SJCRH30 (cell line): ENCODE results near the gene MRPL37. TPM values are rescaled to one million over a fixed set of nuclear protein-coding genes. Genes with fewer than 3 reads are reported as not detected.
"Not testable (repeated sequence)": the region's sequence is repeated elsewhere in the genome, so short reads cannot be mapped to it uniquely, and the experiment has no call there.

ENCODE experiments used
- DNase-seq, 2 experiments: peaks; one replicate each; pipeline ENCODE4 v3.0.0-alpha.2; 2015 to 2020
- H3K27ac ChIP-seq: fragments of 250-450 bp; sonication (Bioruptor Pico); 2 replicates; pipeline ENCODE4 v1.5.1; 2020; ENCODE audit warnings: mild to moderate bottlenecking, moderate library complexity
- H3K27me3 ChIP-seq: fragments of 250-450 bp; sonication (Bioruptor Pico); 2 replicates; pipeline ENCODE4 v1.5.1; 2020; ENCODE audit warnings: mild to moderate bottlenecking, moderate library complexity
- H3K36me3 ChIP-seq: fragments of 250-450 bp; sonication (Bioruptor Pico); 2 replicates; pipeline ENCODE4 v1.5.1; 2020; ENCODE audit warnings: mild to moderate bottlenecking, moderate library complexity
- H3K4me1 ChIP-seq: fragments of 250-450 bp; sonication (Bioruptor Pico); 2 replicates; pipeline ENCODE4 v1.5.1; 2020; ENCODE audit warnings: mild to moderate bottlenecking, moderate library complexity
- H3K4me3 ChIP-seq: fragments of 250-450 bp; sonication (Bioruptor Pico); 2 replicates; pipeline ENCODE4 v1.5.1; 2020; ENCODE audit warnings: mild to moderate bottlenecking, moderate library complexity
- H3K9me3 ChIP-seq: fragments of 250-450 bp; sonication (Bioruptor Pico); replicated peaks from 2 replicates; pipeline ENCODE4 v1.5.1; 2020; ENCODE audit warnings: mild to moderate bottlenecking, moderate library complexity
- total RNA-seq: library from RNA; depleted of rRNA; stranded (reverse); fragments of >200 nt; shearing (Covaris generic); gene quantifications from 2 replicates; pipeline ENCODE4 v1.2.3, GENCODE V29; 2014

Gene MRPL37
- total RNA-seq, 1 experiment from 2014 or later: 139 TPM

DNA sequence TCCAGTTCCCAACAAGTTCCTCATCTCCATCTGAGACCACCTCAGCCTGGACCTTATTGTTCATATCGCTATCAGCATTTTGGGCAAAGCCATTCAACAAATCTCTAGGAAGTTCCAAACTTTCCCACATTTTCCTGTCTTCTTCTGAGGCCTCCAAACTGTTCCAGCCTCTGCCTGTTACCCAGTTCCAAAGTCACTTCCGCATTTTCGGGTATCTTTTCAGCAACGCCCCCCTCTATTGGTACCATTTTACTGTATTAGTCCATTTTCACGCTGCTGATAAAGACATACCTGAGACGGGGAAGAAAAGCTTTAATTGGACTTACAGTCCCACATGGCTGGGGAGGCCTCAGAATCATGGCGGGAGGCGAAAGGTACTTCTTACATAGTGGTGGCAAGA is 33.6 kb upstream of the MRPL37 start:
- H3K27ac ChIP-seq, H3K4me3 ChIP-seq, H3K4me1 ChIP-seq, H3K27me3 ChIP-seq, DNase-seq, H3K36me3 ChIP-seq, H3K9me3 ChIP-seq: not testable (repeated sequence)

DNA sequence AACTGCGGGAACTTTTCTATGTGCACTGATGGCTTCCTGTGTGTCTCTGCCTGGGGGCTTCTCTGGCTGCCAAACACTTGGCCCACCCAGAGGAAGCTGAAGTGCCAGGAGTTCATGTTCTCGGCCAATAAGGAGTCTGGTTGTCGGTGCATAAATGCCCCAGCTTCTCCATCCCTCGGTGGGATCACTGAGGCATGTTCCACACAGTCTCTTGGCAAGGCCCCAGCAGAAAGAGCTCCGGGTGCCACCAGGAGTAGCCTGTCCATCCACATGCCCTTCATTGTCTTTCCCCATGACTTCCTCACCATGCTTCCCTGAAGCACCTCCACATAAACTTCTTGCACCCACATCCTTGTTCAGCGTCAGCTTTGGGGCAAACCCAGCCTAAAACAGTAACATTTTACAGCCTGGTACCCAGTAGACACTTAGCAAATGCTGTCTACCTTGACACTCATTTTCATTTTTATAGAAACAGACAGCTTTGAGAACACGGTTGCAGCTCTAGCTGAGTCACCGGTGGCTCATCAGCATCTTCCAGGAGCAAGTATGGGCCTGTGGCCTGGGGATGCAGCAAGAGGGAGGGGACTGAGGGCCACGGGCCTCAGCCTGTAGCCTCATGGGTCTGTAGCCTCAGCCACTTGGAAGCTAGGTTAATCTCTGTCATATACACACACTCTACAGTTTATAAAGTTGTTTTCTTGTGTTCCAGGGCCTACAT is 32.4 kb upstream of the MRPL37 start:
- no peaks in the 10 kb centered on the region for H3K27me3 ChIP-seq
- H3K9me3 ChIP-seq: no peaks in the 10 kb centered on the region
- H3K4me3 ChIP-seq: no peak overlapping the region
- H3K4me1 ChIP-seq: no peaks in the 10 kb centered on the region
- no peaks in the 10 kb centered on the region for H3K36me3 ChIP-seq
- DNase-seq: no peak
- H3K27ac ChIP-seq: no peak overlapping the region

DNA sequence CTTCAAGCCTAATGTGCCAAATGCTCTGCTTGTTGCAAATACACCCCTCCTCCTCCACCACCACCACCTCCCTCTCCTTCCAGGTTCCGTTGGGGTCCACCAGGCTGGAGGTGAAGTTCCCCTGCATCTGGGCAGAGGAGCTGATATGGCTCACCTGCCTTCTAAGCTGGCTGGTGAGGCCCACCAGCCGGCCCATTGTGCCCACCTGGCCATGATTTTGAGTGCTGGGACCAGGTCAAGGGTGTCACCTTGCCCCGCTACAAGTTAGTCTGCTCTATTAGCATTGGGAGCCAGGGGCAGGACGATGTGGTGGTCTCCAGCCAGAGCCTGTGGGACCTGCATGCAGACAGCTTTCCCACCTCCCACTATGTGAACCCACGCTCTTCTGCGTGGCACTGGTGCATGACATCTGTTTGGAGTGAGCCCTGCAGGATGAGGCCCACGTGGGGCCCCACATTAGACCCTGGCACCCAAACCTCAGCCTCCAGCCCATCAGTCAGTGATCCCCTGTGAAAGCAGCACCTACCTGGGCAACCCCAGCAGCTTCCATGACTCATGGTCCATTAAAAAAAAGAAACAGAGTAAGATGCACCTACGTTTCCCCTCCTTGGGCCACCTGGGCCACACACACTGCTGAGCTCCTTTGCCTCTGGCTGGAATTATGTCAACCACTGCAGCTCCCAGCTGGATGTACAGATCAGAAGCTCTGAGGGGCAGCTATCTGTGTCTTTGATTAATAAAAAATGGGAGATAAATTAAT is 31.6 kb upstream of the MRPL37 start:
- Histone ChIP-seq H3K4me3 (no peak overlapping the region), H3K4me1 (no peaks in the 10 kb centered on the region), H3K9me3 (no peaks in the 10 kb centered on the region), H3K27me3 (no peaks in the 10 kb centered on the region), H3K27ac (no peak overlapping the region), H3K36me3 (no peaks in the 10 kb centered on the region)
- DNase-seq: no peak

DNA sequence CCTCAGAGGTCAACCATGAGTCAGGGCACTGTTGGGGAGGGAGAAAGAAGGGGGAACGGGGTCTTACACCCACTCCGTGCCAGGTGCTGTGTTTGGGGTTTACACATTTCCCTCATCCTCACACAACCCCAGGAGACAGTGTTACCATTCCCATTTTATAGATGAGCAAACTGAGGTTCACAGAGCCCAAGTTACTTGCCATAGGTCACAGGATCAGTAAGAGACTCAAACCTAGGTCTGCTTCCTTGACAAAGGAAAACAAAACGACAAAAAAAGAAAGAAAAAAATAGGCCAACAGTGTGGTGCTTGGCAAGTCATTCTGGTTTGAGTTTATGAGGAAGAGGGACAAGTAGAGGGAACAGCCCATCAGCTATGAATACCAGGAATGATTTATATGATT is 30.9 kb upstream of the MRPL37 start:
- H3K9me3 ChIP-seq: no peaks in the 10 kb centered on the region
- no peak for DNase-seq
- H3K27ac ChIP-seq: no peak overlapping the region
- H3K4me1 ChIP-seq: no peaks in the 10 kb centered on the region
- no peak overlapping the region for H3K4me3 ChIP-seq
- no peaks in the 10 kb centered on the region for H3K36me3 ChIP-seq
- H3K27me3 ChIP-seq: no peaks in the 10 kb centered on the region

DNA sequence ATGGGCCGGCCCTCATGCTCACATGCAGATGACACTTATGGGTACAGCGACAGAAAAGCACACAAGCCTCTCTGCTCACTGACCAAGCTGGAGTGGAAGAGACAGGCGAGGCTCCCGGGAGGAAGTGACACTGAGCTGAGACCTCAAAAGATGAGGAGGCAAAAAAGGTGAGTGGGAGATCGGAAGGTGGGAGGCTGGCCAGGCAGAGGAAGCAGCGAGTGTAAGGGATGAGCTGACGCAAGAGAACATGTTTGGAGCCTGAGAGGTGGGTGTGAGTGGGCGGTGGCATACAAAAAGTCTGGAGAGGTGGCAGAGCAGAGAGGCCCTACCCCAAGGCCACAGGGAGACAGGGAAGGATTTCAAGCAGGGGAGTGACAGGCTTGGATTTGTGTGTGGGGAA is 29.0 kb upstream of the MRPL37 start:
- no peak overlapping the region for H3K27ac ChIP-seq
- no peaks in the 10 kb centered on the region for H3K27me3 ChIP-seq
- no peaks in the 10 kb centered on the region for H3K9me3 ChIP-seq
- no peaks in the 10 kb centered on the region for H3K36me3 ChIP-seq
- H3K4me3 ChIP-seq: no peak overlapping the region
- no peak for DNase-seq
- H3K4me1 ChIP-seq: no peaks in the 10 kb centered on the region

DNA sequence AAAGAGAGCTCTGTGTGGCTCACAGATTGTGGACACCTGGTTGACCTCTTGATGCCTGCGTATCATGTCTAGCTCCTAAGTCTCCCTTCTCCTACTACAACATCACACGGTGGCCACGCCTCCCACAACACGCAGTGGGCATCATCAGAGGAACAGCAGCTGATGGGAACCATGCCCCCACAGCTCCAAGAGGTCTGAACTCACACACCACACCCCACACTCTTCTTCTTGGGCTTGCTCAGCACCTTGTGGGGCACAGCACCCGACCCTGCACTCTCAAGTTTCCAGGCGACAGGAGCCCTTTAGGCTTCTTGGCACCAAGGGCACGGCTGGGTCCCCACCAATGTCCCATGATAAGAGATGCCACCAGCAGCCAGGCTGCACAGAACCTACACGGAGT is 28.4 kb upstream of the MRPL37 start:
- Histone ChIP-seq H3K27ac (no peak overlapping the region), H3K4me1 (no peaks in the 10 kb centered on the region), H3K36me3 (no peaks in the 10 kb centered on the region), H3K27me3 (no peaks in the 10 kb centered on the region), H3K4me3 (no peak overlapping the region), H3K9me3 (no peaks in the 10 kb centered on the region)
- no peak for DNase-seq

DNA sequence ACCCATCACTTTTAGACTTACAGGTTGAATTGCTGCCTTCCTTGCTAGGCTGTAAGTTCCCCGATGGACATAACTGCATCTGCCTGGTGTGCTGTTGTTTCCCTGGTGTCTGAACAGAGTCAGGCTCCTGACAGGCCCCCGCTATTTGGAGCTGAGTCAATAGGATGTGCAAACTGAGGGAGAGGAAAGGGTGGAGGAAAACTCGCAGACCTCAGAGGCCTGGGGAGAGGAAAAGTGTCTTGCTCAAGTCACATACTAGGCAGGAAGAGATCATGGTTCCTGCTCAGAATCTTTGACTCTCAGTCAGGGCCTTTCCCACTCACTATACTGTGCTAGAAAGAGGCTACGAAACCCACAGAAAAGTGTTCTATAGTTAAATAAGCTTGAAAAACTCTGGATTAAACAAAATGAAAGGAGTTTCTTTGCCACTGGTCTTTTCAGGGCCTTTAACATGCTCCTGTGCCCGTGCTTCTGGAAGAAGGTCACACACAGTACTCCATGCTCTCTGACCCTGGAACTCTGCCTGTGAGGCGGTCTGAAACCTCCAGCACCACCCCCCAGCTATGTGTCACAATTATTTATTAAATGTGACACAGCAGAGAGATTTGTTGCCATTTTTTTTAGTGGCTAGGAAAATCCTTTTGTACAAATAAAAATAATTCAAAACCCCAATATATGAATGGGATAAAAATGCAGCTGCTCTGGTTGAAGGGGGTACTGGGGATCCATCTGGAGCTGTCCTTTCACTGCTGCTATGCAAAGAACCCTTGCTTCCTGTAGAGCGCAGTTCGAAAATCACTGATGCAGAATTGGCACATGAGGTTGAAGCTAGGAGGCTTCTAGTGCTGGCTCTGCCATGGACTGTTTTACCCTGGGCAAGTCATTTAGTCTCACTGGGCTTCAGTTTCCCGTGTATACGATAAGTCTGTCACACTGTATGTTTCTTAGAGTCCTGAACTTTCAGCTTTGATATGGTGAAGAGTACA is 27.1 kb upstream of the MRPL37 start:
- Histone ChIP-seq H3K27me3 (no peaks in the 10 kb centered on the region), H3K4me3 (no peak overlapping the region), H3K4me1 (no peaks in the 10 kb centered on the region), H3K9me3 (no peaks in the 10 kb centered on the region), H3K27ac (no peak overlapping the region), H3K36me3 (no peaks in the 10 kb centered on the region)
- no peak for DNase-seq

DNA sequence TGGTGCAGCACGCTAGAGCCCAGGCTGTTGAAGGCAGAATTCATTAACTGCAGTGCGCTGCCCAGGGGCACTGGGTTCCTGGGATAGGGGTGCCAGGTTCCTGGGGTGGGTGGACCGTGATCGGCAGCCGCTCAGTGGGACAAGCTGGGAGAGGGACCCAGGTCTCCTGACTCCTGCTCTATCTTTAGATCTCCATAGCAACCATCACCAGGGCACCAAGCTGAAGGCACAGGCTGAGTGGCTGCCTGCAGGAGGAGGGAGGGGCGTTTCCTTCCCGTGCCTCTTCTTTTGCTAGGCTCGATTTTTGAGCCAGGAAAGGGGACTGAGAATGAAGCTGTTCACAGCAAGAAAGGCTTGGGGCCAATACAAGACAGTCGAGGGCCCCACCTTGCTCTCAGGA is 26.3 kb upstream of the MRPL37 start:
- Histone ChIP-seq H3K27me3 (no peaks in the 10 kb centered on the region), H3K4me1 (no peaks in the 10 kb centered on the region)
- DNase-seq: no peak

DNA sequence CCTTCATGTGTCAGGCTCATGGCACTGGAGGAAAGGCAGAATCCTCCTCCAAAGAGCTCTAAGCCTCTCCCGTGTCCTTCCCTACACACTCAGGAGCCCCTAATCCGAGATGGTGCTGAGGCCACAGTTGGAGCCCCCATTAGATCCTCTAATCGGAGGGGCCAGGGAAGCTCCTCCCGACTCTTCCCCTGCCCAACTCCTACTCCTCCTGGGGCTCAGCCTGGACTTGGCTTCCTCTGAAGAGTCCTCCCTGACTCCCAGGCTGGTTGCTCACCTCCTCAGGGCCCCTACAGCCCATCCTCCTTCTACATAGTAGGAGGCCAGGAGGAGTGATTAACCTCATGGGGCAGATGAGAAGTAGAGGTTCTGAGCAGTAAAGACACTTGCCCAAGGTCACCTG is 25.9 kb upstream of the MRPL37 start:
- H3K36me3 ChIP-seq: no peaks in the 10 kb centered on the region
- no peaks in the 10 kb centered on the region for H3K4me1 ChIP-seq
- no peak overlapping the region for H3K4me3 ChIP-seq
- no peak overlapping the region for H3K27ac ChIP-seq
- no peak for DNase-seq
- H3K27me3 ChIP-seq: no peaks in the 10 kb centered on the region
- H3K9me3 ChIP-seq: no peaks in the 10 kb centered on the region

More for the DNA sequence above, 26.3 kb upstream of the MRPL37 start:
- Histone ChIP-seq H3K27ac (no peak overlapping the region), H3K36me3 (no peaks in the 10 kb centered on the region), H3K9me3 (no peaks in the 10 kb centered on the region), H3K4me3 (no peak overlapping the region)

DNA sequence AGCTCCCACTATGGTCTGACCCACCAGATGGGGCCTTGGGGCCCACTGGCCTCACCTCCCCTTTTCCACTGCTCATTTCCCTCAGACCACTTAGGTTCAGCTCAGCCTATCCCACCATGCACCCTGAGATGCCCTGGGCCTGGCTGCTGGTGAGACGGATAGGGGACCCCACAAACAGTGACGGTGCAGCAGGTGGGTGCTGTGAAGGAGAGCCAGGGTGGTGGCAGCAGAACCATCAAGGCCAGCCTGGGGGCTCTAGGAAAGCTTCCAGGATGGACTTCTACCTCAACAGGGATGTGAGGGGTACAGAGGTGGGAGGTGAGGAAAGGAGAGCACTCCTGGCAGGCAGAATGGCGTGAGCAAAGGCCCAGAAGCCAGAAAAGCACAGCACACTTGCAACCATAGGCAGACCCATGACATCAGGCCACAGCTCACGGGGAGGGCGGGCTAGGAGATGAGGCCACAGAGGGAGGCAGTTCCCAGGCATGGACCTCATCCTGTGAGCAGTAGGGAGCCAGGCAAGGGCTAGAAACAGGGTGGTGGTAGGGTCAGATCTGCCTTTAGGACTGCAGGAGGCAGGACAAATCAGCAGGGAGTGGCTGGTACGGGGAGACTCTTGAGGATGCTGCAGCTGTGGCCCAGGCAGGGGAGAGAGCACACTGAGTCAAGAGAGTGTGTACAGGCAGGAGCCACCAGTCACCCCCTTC is 23.2 kb upstream of the MRPL37 start:
- no peaks in the 10 kb centered on the region for H3K36me3 ChIP-seq
- no peak overlapping the region for H3K4me3 ChIP-seq
- DNase-seq: no peak
- H3K27ac ChIP-seq: no peak overlapping the region
- no peaks in the 10 kb centered on the region for H3K27me3 ChIP-seq
- no peaks in the 10 kb centered on the region; the same call in 1 of the 2 replicates for H3K4me1 ChIP-seq
- H3K9me3 ChIP-seq: no peaks in the 10 kb centered on the region

DNA sequence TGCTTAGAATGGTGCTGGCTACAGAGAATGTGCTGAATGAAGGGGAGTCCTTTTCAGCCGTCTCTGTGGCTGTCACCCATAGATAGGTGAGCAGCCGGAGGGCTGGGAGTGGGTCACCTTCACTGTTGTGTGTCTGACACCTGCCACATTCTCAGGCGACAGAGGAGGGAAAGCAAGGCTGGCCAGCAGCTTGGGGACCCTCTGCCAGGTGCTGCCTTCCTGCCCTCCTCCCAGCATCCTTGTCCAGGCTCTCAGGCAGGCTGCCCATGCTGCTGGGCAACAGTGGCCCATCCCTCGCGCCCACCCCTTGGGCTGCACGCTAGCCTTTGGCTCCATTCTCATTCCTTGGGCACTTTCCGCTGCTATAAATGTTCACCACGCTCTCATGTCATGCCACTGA is 22.2 kb upstream of the MRPL37 start:
- no peak for DNase-seq
- no peaks in the 10 kb centered on the region for H3K9me3 ChIP-seq
- no peak overlapping the region for H3K27ac ChIP-seq
- H3K4me1 ChIP-seq: no peaks in the 10 kb centered on the region; the same call in 1 of the 2 replicates
- H3K27me3 ChIP-seq: no peaks in the 10 kb centered on the region
- H3K36me3 ChIP-seq: no peaks in the 10 kb centered on the region
- no peak overlapping the region for H3K4me3 ChIP-seq

DNA sequence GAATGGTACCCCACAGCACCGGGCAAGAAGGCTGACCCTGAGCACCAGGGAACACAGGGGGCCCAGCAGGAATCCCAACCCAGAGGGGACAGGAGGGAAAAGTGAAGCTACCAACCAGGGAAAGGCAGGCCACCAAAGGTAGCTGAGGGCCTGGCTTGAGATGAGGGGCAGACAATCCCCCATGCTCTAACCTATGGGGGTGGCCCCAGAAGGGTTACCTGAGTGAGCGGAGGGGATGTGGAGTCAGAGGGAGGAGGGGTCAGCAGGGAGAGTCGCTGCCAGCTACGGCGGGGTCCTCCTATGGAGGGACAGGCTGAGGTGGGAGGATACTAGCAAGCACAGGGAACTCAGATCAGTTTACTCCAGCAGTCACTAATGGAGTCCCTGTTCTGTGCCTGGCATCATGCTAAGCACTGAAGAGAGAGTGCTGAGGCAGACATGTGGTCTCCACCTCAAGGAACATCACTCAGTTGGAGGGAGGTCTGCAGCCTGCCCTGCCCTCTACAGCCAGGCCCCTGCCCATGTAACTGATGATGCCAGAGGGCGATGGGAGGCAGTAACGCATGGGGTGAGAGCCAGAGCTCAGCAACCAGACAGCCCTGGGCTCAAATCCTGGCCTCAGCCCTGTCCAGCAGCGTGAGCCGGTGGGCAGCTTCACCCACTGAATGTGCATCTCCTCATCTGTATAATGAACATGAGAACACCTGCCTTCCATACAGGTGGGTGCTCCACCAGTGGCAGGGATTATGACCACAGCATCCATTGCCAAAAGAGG is 21.5 kb upstream of the MRPL37 start:
- Histone ChIP-seq H3K27me3 (no peaks in the 10 kb centered on the region), H3K9me3 (no peaks in the 10 kb centered on the region), H3K27ac (no peak overlapping the region), H3K4me1 (no peaks in the 10 kb centered on the region; the same call in 1 of the 2 replicates), H3K36me3 (no peaks in the 10 kb centered on the region; the same call in 1 of the 2 replicates), H3K4me3 (no peak overlapping the region)
- no peak for DNase-seq

DNA sequence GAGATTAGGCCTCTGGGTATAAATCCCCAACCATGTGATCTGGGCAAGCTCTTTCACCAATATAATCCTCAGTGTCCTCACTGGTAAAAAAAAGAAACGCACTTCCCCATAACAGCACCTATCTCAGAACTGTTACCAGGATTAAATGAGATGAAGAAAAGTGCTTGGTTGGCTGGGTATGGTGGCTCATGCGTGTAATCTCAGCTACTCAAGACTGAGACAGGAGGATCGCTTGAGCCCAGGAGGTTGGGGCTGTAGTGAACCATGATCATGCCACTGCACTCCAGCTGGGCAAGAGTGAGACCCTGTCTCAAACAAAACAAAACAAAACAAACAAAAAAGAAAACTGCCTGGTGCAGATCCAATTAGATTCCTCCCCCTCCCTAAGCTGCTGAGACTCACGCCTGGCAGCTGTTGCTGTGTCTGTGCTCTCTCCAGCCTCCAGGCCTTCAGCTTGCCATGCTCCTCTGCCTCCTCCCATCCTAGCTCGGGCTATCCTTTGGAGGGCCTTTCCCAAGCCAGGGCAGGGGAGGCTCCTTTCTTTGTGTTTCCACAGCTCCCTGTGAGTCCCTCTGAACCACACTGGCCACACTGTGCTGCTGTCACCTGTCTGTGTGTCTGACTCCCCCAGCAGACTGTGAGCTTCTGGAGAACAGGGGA is 19.1 kb upstream of the MRPL37 start:
- Histone ChIP-seq H3K36me3 (no peaks in the 10 kb centered on the region; the same call in 1 of the 2 replicates), H3K27ac (peak overlapping the region; percentile 2; the same call in 1 of the 2 replicates), H3K9me3 (no peaks in the 10 kb centered on the region), H3K4me1 (no peaks in the 10 kb centered on the region; the same call in 1 of the 2 replicates), H3K27me3 (no peaks in the 10 kb centered on the region), H3K4me3 (no peak overlapping the region)
- DNase-seq: peak; percentile 42 to 54
